Urinary bladder (tissue), 4 donors: ENCODE data around the gene ZNRF3. TPM values are rescaled to one million over a fixed set of nuclear protein-coding genes. Genes with fewer than 3 reads are reported as not detected.
"Not testable (repeated sequence)": the region's sequence is repeated elsewhere in the genome, so short reads cannot be mapped to it uniquely, and the experiment has no call there.

ENCODE experiments used
- DNase-seq: peaks from one replicate; pipeline ENCODE4 v3.0.0-alpha.2; 2015; ENCODE audit errors: extremely low spot score
- H3K27ac ChIP-seq: one replicate; pipeline ENCODE4 v1.5.1; 2013; ENCODE audit warnings: low read depth, mild to moderate bottlenecking, moderate library complexity
- H3K36me3 ChIP-seq: one replicate; pipeline ENCODE4 v1.6.1; 2013; ENCODE audit warnings: mild to moderate bottlenecking, moderate library complexity; ENCODE audit not compliant: insufficient read depth
- H3K4me1 ChIP-seq: one replicate; pipeline ENCODE4 v1.6.1; 2013; ENCODE audit warnings: mild to moderate bottlenecking, moderate library complexity; ENCODE audit not compliant: insufficient read depth
- H3K4me3 ChIP-seq: one replicate; pipeline ENCODE4 v1.5.1; 2013; ENCODE audit warnings: low read depth, low read length
- WGBS: extraction: QIAGEN DNeasy Blood & Tissue Kit; methylation state at CpG from one replicate; pipeline ENCODE4 v1.1.7; 2013; 5-methylcytosine and 5-hydroxymethylcytosine counted together
- polyA plus RNA-seq: library from polyadenylated mRNA; stranded (reverse); fragments of 200-250 nt; gene quantifications from one replicate; pipeline ENCODE4 v1.2.3, GENCODE V29; 2013
- total RNA-seq: library from RNA; depleted of rRNA; stranded (reverse); fragments of >200 nt; gene quantifications from one replicate; pipeline ENCODE4 v1.2.3, GENCODE V29; 2014
- donor health status: healthy with polysubstance abuse.
- donor health status: healthy.

ZNRF3 gene
- total and polyA plus RNA-seq, 2 donors = 7.4 to 8.7 TPM

GRCh38 chr22:28936200-28936599 lies 52.8 kb downstream of the ZNRF3 start:
- Histone ChIP-seq H3K4me1 (no peaks in the 10 kb centered on the region), H3K27ac (no peak overlapping the region), H3K36me3 (no peaks in the 10 kb centered on the region), H3K4me3 (no peak overlapping the region)
- WGBS = 96% methylated on average over 3 of the region's 3 CpGs
- no peak for DNase-seq

- H3K4me1 ChIP-seq = no peaks in the 10 kb centered on the region
- H3K27ac ChIP-seq = no peak overlapping the region
- H3K36me3 ChIP-seq = no peaks in the 10 kb centered on the region
- H3K4me3 ChIP-seq = no peak overlapping the region
- no peak for DNase-seq
- WGBS = 92% methylated on average over 7 of the region's 7 CpGs
Measured at GRCh38 chr22:28937206-28938025, 54.0 kb downstream of the ZNRF3 start.

GRCh38 chr22:28938286-28938833 lies 55.0 kb downstream of the ZNRF3 start:
- 81% methylated on average over 4 of the region's 4 CpGs for WGBS
- no peak overlapping the region for H3K27ac ChIP-seq
- H3K4me1 ChIP-seq = no peaks in the 10 kb centered on the region
- H3K36me3 ChIP-seq = no peaks in the 10 kb centered on the region
- no peak for DNase-seq
- H3K4me3 ChIP-seq = no peak overlapping the region

- H3K27ac ChIP-seq = no peak overlapping the region
- 74% methylated on average over 6 of the region's 6 CpGs for WGBS
- no peak overlapping the region for H3K4me3 ChIP-seq
- H3K36me3 ChIP-seq = no peaks in the 10 kb centered on the region
- no peak for DNase-seq
- H3K4me1 ChIP-seq = no peaks in the 10 kb centered on the region
Measured at GRCh38 chr22:28939394-28939793, 56.0 kb downstream of the ZNRF3 start.

- no peak for DNase-seq
- 53% methylated on average over 2 of the region's 2 CpGs for WGBS
- H3K4me1 ChIP-seq = no peaks in the 10 kb centered on the region
- H3K4me3 ChIP-seq = no peak overlapping the region
- H3K27ac ChIP-seq = no peak overlapping the region
- no peaks in the 10 kb centered on the region for H3K36me3 ChIP-seq
Measured at GRCh38 chr22:28939932-28940331, 56.6 kb downstream of the ZNRF3 start.

GRCh38 chr22:28940441-28940840 lies 57.1 kb downstream of the ZNRF3 start:
- H3K36me3 ChIP-seq = no peaks in the 10 kb centered on the region
- H3K4me3 ChIP-seq = no peak overlapping the region
- WGBS = 78% methylated on average over 5 of the region's 5 CpGs
- no peaks in the 10 kb centered on the region for H3K4me1 ChIP-seq
- H3K27ac ChIP-seq = no peak overlapping the region
- no peak for DNase-seq

- H3K36me3 ChIP-seq = no peaks in the 10 kb centered on the region
Measured at GRCh38 chr22:28942333-28942732, 59.0 kb downstream of the ZNRF3 start.

GRCh38 chr22:28942801-28943500 lies 59.6 kb downstream of the ZNRF3 start:
- Histone ChIP-seq H3K4me1 (no peaks in the 10 kb centered on the region), H3K27ac (no peak overlapping the region), H3K36me3 (no peaks in the 10 kb centered on the region), H3K4me3 (no peak overlapping the region)
- no peak for DNase-seq
- WGBS = 51% methylated on average over 7 of the region's 7 CpGs

More at GRCh38 chr22:28942333-28942732, 59.0 kb downstream of the ZNRF3 start:
- Histone ChIP-seq H3K4me1 (no peaks in the 10 kb centered on the region), H3K27ac (no peak overlapping the region), H3K4me3 (no peak overlapping the region)
- WGBS = 94% methylated on average over 5 of the region's 5 CpGs
- DNase-seq = no peak

- 69% methylated on average over 2 of the region's 2 CpGs for WGBS
- Histone ChIP-seq H3K4me1 (no peaks in the 10 kb centered on the region), H3K27ac (no peak overlapping the region), H3K36me3 (no peaks in the 10 kb centered on the region), H3K4me3 (no peak overlapping the region)
- no peak for DNase-seq
Measured at GRCh38 chr22:28943501-28943879, 60.1 kb downstream of the ZNRF3 start.

- no peak overlapping the region for H3K27ac ChIP-seq
- DNase-seq = no peak
- H3K4me1 ChIP-seq = no peaks in the 10 kb centered on the region
- 97% methylated on average over 1 of the region's 1 CpG for WGBS
- H3K4me3 ChIP-seq = no peak overlapping the region
- H3K36me3 ChIP-seq = no peaks in the 10 kb centered on the region
Measured at GRCh38 chr22:28947125-28947524, 63.8 kb downstream of the ZNRF3 start.

- Histone ChIP-seq H3K4me3 (no peak overlapping the region), H3K4me1 (no peaks in the 10 kb centered on the region), H3K36me3 (no peaks in the 10 kb centered on the region), H3K27ac (no peak overlapping the region)
- 95% methylated on average over 1 of the region's 1 CpG for WGBS
- no peak for DNase-seq
Measured at GRCh38 chr22:28948424-28948823, 65.1 kb downstream of the ZNRF3 start.

- WGBS = 97% methylated on average over 10 of the region's 10 CpGs
Measured at GRCh38 chr22:28948860-28949551, 65.6 kb downstream of the ZNRF3 start.

GRCh38 chr22:28949788-28950187 lies 66.4 kb downstream of the ZNRF3 start:
- no peak for DNase-seq
- Histone ChIP-seq H3K4me3 (no peak overlapping the region), H3K27ac (no peak overlapping the region), H3K4me1 (no peaks in the 10 kb centered on the region), H3K36me3 (no peaks in the 10 kb centered on the region)
- 68% methylated on average over 5 of the region's 5 CpGs for WGBS

More at GRCh38 chr22:28948860-28949551, 65.6 kb downstream of the ZNRF3 start:
- H3K4me3 ChIP-seq, H3K36me3 ChIP-seq, H3K4me1 ChIP-seq, H3K27ac ChIP-seq, DNase-seq: not testable (repeated sequence)
